ENCODE data around the gene LMOD2.
A peak's percentile ranks its signal among the peaks of the same experiment; 100 is the strongest.

The LMOD2 gene

DNA sequence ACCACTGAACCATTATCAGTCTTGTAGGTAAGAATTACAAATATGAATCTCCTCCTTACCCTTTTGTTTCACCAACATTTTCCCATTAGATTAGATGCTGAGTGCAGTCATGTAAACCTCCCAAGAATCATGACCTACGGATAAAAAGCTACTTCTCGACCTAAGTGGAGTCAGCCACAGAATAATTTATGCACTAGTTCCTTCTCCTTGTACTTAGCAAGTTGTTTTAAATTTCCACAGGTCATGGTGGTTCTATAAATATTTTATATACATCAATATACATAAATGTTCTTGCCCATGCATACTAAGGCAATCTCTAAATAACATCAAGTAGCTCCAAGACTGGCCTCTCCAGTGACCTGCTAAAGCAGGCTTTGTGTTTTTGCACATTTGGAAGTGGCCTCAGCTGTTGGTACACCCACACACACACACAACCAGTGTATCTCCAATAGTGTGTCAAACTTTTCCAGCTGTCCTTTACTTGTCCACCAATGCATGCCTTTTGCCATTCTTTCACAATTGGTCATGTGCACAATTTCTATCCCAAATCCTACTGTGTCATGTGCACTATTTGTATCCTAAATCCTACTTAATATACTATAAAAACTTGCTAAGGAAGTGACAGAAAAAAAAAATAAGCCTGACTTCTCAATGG, 21.5 kb downstream of the LMOD2 start:
- Histone ChIP-seq H3K36me3 (peaks cover 3% of the 10 kb centered on the region; the same call in 1 of the 2 replicates), H3K4me1 (no peaks in the 10 kb centered on the region), H3K27me3 (no peaks in the 10 kb centered on the region), H3K9me3 (no peaks in the 10 kb centered on the region), H3K4me3 (ENCODE audit: low read depth, low read length) (no peak overlapping the region)
- no peak for DNase-seq
- TF ChIP-seq, protein P1, sequence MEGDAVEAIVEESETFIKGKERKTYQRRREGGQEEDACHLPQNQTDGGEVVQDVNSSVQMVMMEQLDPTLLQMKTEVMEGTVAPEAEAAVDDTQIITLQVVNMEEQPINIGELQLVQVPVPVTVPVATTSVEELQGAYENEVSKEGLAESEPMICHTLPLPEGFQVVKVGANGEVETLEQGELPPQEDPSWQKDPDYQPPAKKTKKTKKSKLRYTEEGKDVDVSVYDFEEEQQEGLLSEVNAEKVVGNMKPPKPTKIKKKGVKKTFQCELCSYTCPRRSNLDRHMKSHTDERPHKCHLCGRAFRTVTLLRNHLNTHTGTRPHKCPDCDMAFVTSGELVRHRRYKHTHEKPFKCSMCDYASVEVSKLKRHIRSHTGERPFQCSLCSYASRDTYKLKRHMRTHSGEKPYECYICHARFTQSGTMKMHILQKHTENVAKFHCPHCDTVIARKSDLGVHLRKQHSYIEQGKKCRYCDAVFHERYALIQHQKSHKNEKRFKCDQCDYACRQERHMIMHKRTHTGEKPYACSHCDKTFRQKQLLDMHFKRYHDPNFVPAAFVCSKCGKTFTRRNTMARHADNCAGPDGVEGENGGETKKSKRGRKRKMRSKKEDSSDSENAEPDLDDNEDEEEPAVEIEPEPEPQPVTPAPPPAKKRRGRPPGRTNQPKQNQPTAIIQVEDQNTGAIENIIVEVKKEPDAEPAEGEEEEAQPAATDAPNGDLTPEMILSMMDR (IDR thresholded peaks at IDR 0.05; ENCODE audit: low read depth, low read length): no peak

DNA sequence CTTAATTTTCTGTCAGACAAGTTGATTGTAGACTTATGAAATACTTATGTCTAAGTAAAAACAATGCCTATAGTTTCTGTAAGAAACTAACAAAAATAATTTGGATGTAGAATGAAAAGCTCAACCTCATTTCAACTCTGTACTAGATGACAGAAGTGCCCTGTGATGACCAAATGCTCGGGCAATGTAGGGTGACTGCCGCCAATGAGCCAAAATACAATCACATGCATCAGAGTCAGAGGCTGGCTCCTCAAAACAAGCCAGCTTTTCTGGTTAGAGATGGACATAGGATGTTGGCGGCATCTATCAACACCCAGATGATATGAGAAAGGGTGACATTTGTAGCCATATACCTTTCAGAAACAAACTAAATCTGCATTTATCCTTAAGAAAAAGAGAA, 23.9 kb downstream of the LMOD2 start:
- H3K4me3 ChIP-seq (ENCODE audit: low read depth, low read length): no peak overlapping the region
- H3K27me3 ChIP-seq: no peaks in the 10 kb centered on the region
- H3K4me1 ChIP-seq: no peaks in the 10 kb centered on the region
- TF ChIP-seq, protein P1 (IDR thresholded peaks at IDR 0.05; ENCODE audit: low read depth, low read length): no peak
- DNase-seq: no peak
- H3K9me3 ChIP-seq: no peaks in the 10 kb centered on the region
- peaks cover 11% of the 10 kb centered on the region for H3K36me3 ChIP-seq

DNA sequence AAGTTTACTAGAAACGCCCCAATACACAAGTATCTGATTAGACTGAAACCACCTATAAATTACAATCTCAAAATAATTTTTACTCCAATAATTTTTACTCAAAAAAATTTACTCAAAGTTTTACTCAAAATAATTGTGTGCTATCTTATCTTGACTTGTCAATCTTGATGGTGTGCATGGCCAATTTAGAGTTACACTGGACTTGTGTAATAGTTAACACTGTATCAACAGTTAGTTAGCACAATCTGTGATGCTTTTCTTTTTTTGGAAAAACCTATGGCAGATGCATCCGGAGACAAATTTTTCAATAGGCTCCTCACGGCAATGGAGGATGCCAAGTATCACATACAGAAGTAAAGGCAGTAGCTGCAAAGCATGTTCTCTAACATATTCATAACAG, 24.9 kb downstream of the LMOD2 start:
- Histone ChIP-seq H3K27me3 (no peaks in the 10 kb centered on the region), H3K4me1 (no peaks in the 10 kb centered on the region), H3K36me3 (peaks cover 11% of the 10 kb centered on the region), H3K4me3 (ENCODE audit: low read depth, low read length) (no peak overlapping the region), H3K9me3 (no peaks in the 10 kb centered on the region)
- DNase-seq: no peak
- TF ChIP-seq, protein P1 (IDR thresholded peaks at IDR 0.05; ENCODE audit: low read depth, low read length): no peak

DNA sequence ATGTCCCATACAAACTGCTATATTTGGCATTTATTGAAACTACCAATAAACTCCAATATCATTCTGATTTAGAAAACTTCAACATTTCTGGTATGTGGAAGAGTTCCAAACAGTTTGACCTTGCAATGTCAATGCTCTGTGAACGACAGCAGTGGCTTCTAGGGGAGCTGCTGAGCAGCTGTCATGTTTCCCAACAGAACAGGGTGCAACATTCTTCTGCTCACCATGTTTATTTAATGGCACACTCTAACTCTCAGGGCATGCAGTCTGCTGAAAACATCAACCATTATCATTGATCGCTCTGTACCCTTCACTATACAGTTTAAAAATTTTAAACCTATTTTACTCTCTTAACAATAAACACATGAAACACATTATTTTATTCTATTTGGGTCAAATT, 25.9 kb downstream of the LMOD2 start:
- peaks cover 11% of the 10 kb centered on the region for H3K36me3 ChIP-seq

DNA sequence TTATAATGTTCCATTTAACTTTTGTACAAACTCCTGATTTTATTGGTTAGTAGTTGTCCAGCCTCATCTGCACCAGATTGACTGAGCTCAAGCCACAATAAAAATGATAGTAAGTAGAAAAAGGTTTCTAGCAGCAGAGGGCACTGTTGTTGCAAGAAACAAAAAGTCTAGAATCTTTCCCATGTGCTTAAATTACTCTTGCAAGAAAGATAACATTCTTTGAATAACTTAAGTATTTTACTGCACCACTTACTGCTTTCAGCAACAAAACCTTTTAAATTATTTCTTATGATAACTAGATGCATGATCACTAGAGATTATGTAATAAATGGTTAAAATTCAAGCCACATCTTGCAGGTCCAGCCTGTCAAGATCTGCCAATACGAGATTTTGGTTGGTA, 27.0 kb downstream of the LMOD2 start:
- TF ChIP-seq, protein P1 (IDR thresholded peaks at IDR 0.05; ENCODE audit: low read depth, low read length): peak; percentile 62

More for the DNA sequence above, 25.9 kb downstream of the LMOD2 start:
- Histone ChIP-seq H3K4me3 (ENCODE audit: low read depth, low read length) (no peak overlapping the region), H3K9me3 (no peaks in the 10 kb centered on the region), H3K27me3 (no peaks in the 10 kb centered on the region), H3K4me1 (no peaks in the 10 kb centered on the region)
- TF ChIP-seq, protein P1 (IDR thresholded peaks at IDR 0.05; ENCODE audit: low read depth, low read length): no peak
- DNase-seq: no peak

DNA sequence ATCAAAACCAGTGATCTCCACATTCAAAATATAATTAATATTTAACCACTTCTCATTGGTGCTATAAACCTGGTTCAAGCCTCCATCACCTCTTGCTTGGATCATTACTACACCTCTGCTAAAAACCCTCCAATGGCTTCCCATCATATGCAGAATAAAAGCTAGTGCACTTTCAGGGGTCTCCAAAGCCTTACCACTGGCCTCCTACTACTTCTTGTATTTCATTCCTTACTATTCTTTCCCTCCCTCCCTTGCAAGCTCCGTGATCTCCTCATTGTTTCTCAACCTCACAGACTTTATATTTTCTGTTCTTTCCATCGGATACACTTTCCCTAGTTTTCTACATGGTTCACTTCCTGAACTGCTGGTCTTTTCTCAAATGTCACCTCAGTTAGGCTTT, 31.5 kb downstream of the LMOD2 start:
- DNase-seq: no peak
- Histone ChIP-seq H3K27me3 (no peaks in the 10 kb centered on the region), H3K4me1 (no peaks in the 10 kb centered on the region), H3K9me3 (no peaks in the 10 kb centered on the region), H3K36me3 (peaks cover 27% of the 10 kb centered on the region), H3K4me3 (ENCODE audit: low read depth, low read length) (no peak overlapping the region)
- TF ChIP-seq, protein P1 (IDR thresholded peaks at IDR 0.05; ENCODE audit: low read depth, low read length): no peak

More for the DNA sequence above, 27.0 kb downstream of the LMOD2 start:
- Histone ChIP-seq H3K27me3 (no peaks in the 10 kb centered on the region), H3K36me3 (peaks cover 15% of the 10 kb centered on the region), H3K9me3 (no peaks in the 10 kb centered on the region), H3K4me1 (no peaks in the 10 kb centered on the region), H3K4me3 (ENCODE audit: low read depth, low read length) (no peak overlapping the region)
- DNase-seq: no peak
